Panc1 (cell line): ENCODE measurements around the gene FEM1B. TPM values are rescaled to one million over a fixed set of nuclear protein-coding genes. Genes with fewer than 3 reads are reported as not detected.

Source experiments
- ATAC-seq: fragments of 200-7000 bp; cut with Tn5 transposase; 2 replicates; pipeline ENCODE4 v1.9.1; 2020; ENCODE audit warnings: mild to moderate bottlenecking, moderate library complexity
- BruUV-seq: library from RNA; stranded (reverse); fragments of 400-500 nt; replicated peaks from 2 replicates; lab custom pipeline; 2021; lab: Mats Ljungman, UMichigan
- CTCF ChIA-PET: fragments of 300-600 bp; sonication (Branson Sonifier 250); formaldehyde crosslinking; loops from one replicate; lab custom pipeline; 2022; ENCODE audit warnings: antibody characterized with exemption; lab: Charles Lee
- POLR2A ChIA-PET: fragments of 300-600 bp; sonication (Branson Sonifier 250); formaldehyde crosslinking; loops from one replicate; lab custom pipeline; 2022; ENCODE audit warnings: antibody characterized with exemption; lab: Charles Lee
- DNase-seq: peaks from one replicate; pipeline ENCODE4 v3.0.0-alpha.2; 2010; ENCODE audit warnings: low read depth, low spot score
- H3K27ac ChIP-seq: 2 replicates; pipeline ENCODE4 v1.5.1; 2011; ENCODE audit warnings: mild to moderate bottlenecking, low read length, inconsistent platforms
- H3K27me3 ChIP-seq: fragments of 200-500 bp; sonication (Bioruptor generic); 2 replicates; pipeline ENCODE4 v1.6.0; 2014; ENCODE audit warnings: low read length, inconsistent platforms; ENCODE audit not compliant: control insufficient read depth, insufficient read depth
- H3K36me3 ChIP-seq: fragments of 200-500 bp; sonication (Bioruptor generic); 2 replicates; pipeline ENCODE4 v1.5.1; 2014; ENCODE audit warnings: inconsistent platforms, mild to moderate bottlenecking, low read length, moderate library complexity; ENCODE audit not compliant: control insufficient read depth, insufficient read depth
- H3K4me1 ChIP-seq: 2 replicates; pipeline ENCODE4 v1.5.1; 2011; ENCODE audit warnings: inconsistent platforms, mild to moderate bottlenecking, low read length, moderate library complexity; ENCODE audit not compliant: control insufficient read depth, insufficient read depth
- H3K4me3 ChIP-seq, 2 experiments: 2 replicates each; pipeline ENCODE4 v1.5.1; 2011 to 2012; ENCODE audit warnings: low read depth in 2 of 2, low read length in 2 of 2, mild to moderate bottlenecking in 2 of 2, inconsistent platforms in 1 of 2, moderate library complexity in 1 of 2
- H3K9me3 ChIP-seq: fragments of 200-500 bp; sonication (Bioruptor generic); 2 replicates; pipeline ENCODE4 v1.5.1; 2014; ENCODE audit warnings: low read depth, mild to moderate bottlenecking, inconsistent platforms, low read length, moderate library complexity; ENCODE audit not compliant: control insufficient read depth, insufficient read depth
- POLR2AphosphoS5 ChIP-seq: IDR thresholded peaks from 2 replicates; pipeline ENCODE4 v1.6.1; 2012; ENCODE audit warnings: mild to moderate bottlenecking, low read depth, low read length, moderate library complexity
- SIN3A ChIP-seq: IDR thresholded peaks from 2 replicates; pipeline ENCODE4 v1.6.1; 2012; ENCODE audit warnings: low read depth, mild to moderate bottlenecking, low read length, moderate library complexity, borderline replicate concordance; ENCODE audit not compliant: insufficient read depth
- TCF7L2 ChIP-seq: IDR thresholded peaks from 2 replicates; pipeline ENCODE4 v1.6.1; 2011; ENCODE audit warnings: mild to moderate bottlenecking, low read depth, low read length, inconsistent platforms
- in situ Hi-C: cut with HindIII; loops from 2 replicates; pipeline ENCODE4 v1.10.0; 2016; ENCODE audit warnings: low sequenced_read_pairs, low pct_unique_long_range_greater_than_20kb
- intact Hi-C: fragments of 100-400 bp; cut with micrococcal nuclease; formaldehyde crosslinking; loops from one replicate; pipeline ENCODE4 v1.10.0; 2022; ENCODE audit not compliant: unreplicated experiment
- total RNA-seq: library from RNA; stranded (reverse); gene quantifications from one replicate; pipeline ENCODE4 v1.2.1, GENCODE V29; 2021; ENCODE audit not compliant: unreplicated experiment
- TF ChIP-seq, protein P1 (sequence below), 2 experiments: IDR thresholded peaks; 2 replicates each; pipeline ENCODE4 v1.6.1; 2011 to 2012; ENCODE audit warnings: low read depth in 2 of 2, control low read depth in 1 of 2, low read length in 1 of 2, mild to moderate bottlenecking in 1 of 2, moderate library complexity in 1 of 2; ENCODE audit not compliant: insufficient read depth in 1 of 2
- TF ChIP-seq, protein P2 (sequence below): fragments of 450-650 bp; IDR thresholded peaks from 2 replicates; pipeline ENCODE4 v1.5.1; 2017; ENCODE audit warnings: mild to moderate bottlenecking

FEM1B gene
- total RNA-seq, 1 experiment from 2014 or later = 34.8 TPM

DNA sequence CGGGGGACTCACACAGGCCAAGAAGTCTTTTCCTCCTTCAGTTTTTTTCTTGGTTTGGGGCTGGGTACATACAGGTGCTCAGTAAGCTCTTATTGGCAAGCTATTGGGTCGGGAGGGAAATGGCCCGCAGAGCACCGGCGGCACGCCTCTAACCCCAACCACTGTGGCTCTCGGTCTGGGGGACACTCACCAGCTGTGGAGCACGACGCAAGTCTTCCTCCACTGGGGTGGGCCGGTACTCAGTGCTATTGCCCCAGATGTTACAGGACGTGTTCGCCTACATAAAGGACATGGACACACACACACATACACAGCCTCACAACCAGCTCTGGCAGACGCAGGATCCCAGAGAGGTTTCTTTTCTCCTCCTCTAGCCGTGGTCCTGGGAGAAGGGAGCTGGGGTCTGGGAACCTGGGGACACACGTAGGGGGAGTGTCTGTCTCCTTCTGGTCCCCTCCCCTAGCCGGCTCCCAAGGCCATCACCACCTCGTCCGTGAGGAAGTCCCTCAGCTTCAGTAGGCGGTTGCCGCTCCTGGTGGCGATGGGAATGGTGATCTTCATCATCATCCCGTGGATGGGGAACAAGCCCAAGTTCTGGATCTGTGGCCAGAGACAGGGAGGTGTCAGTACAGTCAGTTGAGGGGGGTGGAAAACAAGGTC, 33.4 kb downstream of the FEM1B start:
- DNase-seq (no peak), ATAC-seq (no peak)
- H3K4me1 ChIP-seq = no peaks in the 10 kb centered on the region
- BruUV-seq = no TSS peak
- H3K27me3 ChIP-seq = no peaks in the 10 kb centered on the region
- CTCF ChIA-PET = interaction anchor here (0.5 kb wide), 1 partner anchor 724 kb away, joined by 3 read pairs; no protein-coding TSS in a partner anchor
- no peak overlapping the region for H3K27ac ChIP-seq
- H3K36me3 ChIP-seq = no peaks in the 10 kb centered on the region
- no peaks in the 10 kb centered on the region for H3K9me3 ChIP-seq
- POLR2A ChIA-PET = no interaction called here
- TF ChIP-seq, protein P1, sequence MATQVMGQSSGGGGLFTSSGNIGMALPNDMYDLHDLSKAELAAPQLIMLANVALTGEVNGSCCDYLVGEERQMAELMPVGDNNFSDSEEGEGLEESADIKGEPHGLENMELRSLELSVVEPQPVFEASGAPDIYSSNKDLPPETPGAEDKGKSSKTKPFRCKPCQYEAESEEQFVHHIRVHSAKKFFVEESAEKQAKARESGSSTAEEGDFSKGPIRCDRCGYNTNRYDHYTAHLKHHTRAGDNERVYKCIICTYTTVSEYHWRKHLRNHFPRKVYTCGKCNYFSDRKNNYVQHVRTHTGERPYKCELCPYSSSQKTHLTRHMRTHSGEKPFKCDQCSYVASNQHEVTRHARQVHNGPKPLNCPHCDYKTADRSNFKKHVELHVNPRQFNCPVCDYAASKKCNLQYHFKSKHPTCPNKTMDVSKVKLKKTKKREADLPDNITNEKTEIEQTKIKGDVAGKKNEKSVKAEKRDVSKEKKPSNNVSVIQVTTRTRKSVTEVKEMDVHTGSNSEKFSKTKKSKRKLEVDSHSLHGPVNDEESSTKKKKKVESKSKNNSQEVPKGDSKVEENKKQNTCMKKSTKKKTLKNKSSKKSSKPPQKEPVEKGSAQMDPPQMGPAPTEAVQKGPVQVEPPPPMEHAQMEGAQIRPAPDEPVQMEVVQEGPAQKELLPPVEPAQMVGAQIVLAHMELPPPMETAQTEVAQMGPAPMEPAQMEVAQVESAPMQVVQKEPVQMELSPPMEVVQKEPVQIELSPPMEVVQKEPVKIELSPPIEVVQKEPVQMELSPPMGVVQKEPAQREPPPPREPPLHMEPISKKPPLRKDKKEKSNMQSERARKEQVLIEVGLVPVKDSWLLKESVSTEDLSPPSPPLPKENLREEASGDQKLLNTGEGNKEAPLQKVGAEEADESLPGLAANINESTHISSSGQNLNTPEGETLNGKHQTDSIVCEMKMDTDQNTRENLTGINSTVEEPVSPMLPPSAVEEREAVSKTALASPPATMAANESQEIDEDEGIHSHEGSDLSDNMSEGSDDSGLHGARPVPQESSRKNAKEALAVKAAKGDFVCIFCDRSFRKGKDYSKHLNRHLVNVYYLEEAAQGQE (IDR thresholded peaks at IDR 0.05; ENCODE audit: insufficient read depth in 1 of 2, low read depth in 2 of 2, low read length in 1 of 2) = no peak
- no peak for TF ChIP-seq SIN3A
- TF ChIP-seq POLR2AphosphoS5 = no peak
- TF ChIP-seq, protein P2, sequence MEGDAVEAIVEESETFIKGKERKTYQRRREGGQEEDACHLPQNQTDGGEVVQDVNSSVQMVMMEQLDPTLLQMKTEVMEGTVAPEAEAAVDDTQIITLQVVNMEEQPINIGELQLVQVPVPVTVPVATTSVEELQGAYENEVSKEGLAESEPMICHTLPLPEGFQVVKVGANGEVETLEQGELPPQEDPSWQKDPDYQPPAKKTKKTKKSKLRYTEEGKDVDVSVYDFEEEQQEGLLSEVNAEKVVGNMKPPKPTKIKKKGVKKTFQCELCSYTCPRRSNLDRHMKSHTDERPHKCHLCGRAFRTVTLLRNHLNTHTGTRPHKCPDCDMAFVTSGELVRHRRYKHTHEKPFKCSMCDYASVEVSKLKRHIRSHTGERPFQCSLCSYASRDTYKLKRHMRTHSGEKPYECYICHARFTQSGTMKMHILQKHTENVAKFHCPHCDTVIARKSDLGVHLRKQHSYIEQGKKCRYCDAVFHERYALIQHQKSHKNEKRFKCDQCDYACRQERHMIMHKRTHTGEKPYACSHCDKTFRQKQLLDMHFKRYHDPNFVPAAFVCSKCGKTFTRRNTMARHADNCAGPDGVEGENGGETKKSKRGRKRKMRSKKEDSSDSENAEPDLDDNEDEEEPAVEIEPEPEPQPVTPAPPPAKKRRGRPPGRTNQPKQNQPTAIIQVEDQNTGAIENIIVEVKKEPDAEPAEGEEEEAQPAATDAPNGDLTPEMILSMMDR = no peak
- TF ChIP-seq TCF7L2 = no peak
- intact Hi-C loops = no loop called here
- in situ Hi-C loops = no loop called here
- no peak overlapping the region for H3K4me3 ChIP-seq

DNA sequence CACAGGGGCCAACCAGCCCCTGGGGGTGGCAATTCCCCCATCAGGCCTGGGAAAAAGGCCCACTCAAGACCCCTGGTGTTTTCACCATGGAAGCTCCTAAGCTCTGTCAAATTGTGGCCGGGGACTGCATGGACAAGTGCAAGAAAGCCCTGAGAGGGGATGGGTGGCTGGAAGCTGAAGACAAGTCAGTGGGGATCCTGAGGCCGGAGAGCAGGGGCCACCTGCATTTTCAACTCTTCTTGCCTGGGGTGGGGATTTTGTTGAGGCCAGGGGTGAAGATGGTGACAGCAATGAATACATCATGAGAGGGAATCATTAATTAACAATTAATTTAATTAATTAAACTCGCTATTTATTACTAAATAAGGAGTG, 33.9 kb downstream of the FEM1B start:
- Histone ChIP-seq H3K9me3 (no peaks in the 10 kb centered on the region), H3K36me3 (no peaks in the 10 kb centered on the region), H3K27ac (no peak overlapping the region), H3K4me1 (no peaks in the 10 kb centered on the region), H3K4me3 (no peak overlapping the region), H3K27me3 (no peaks in the 10 kb centered on the region)
- TF ChIP-seq, protein P1 (IDR thresholded peaks at IDR 0.05; ENCODE audit: insufficient read depth in 1 of 2, low read depth in 2 of 2, low read length in 1 of 2) = no peak
- no peak for TF ChIP-seq TCF7L2
- CTCF ChIA-PET = interaction anchor here (0.5 kb wide), 1 partner anchor 724 kb away, joined by 3 read pairs; no protein-coding TSS in a partner anchor
- DNase-seq = no peak
- no peak for ATAC-seq
- BruUV-seq = no TSS peak
- in situ Hi-C loops (no loop called here), intact Hi-C loops (no loop called here)
- POLR2A ChIA-PET = no interaction called here
